Activated CD4-positive, alpha-beta T cell treated with anti-CD3 and anti-CD28 coated beads, Interleukin-2, amount 50 U/mL, for 1 hour (primary cell): ENCODE data around the gene POU2F1.
"Not testable (repeated sequence)": the region's sequence is repeated elsewhere in the genome, so short reads cannot be mapped to it uniquely, and the experiment has no call there.

Experiments used
- DNase-seq: peaks from one replicate; pipeline ENCODE4 v3.0.0-alpha.2; 2020

Gene POU2F1

DNA sequence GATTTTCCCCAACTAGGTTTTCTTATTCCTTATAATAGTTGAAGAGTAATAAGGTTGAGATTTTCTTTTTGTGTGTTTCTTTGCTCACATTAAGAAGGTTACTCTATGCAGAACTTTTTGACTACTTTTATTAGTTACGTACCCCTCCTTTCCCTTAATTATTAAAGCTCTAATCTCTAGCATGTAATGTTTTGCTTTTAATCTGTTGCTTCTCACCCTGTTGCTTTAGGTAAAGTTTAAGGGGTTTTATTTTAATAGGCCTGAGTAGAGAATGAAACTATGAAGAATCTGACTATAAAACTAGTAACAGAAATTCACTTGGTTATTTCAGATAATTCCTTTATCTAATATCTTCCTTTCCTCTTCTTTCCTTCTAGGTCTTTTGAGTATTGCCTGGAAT lies 53.4 kb downstream of the POU2F1 start:
- DNase-seq = no peak

DNA sequence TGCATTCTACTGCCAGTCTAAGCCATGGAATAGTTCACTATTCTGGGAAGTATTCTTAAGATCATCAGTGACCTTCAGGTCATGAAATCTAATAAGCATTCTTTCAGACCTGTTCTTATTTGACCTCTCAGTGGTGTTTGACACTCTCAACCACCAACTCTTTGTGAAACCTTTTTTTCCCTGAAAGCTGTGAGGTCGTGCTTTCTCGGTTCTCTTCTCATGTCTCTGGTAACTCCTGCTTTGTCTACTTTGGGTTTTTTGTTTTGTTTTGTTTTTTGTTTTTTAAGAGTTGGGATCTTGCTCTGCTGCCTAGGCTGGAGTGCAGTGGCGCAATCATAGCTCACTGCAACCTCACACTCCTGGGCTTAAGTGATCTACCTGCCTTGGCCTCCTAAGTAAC lies 56.3 kb downstream of the POU2F1 start:
- DNase-seq = no peak

DNA sequence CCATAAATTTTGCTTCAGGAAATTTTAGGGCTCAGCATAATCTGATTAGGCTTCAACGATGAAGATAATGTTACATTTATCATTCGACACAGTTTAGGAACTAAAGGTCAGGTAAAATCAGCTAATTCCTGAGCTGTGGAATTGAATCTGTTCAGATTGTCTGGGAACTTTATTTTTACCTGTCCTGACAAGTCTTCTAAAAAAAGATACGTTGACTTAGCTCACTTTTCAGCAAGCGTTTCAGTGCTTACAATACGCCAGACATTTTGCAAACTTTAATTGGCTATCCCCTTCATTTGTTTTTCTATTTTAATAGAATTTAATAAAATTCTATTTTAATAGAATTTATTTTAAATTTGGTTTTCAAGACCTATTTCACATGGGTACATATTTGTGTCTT lies 57.8 kb downstream of the POU2F1 start:
- no peak for DNase-seq

- no peak for DNase-seq
Observed at GRCh38 chr1:167280912-167281311, 60.2 kb downstream of the POU2F1 start.

GRCh38 chr1:167288390-167289074 lies 67.8 kb downstream of the POU2F1 start:
- DNase-seq = no peak

GRCh38 chr1:167289075-167289442 lies 68.4 kb downstream of the POU2F1 start:
- no peak for DNase-seq

DNA sequence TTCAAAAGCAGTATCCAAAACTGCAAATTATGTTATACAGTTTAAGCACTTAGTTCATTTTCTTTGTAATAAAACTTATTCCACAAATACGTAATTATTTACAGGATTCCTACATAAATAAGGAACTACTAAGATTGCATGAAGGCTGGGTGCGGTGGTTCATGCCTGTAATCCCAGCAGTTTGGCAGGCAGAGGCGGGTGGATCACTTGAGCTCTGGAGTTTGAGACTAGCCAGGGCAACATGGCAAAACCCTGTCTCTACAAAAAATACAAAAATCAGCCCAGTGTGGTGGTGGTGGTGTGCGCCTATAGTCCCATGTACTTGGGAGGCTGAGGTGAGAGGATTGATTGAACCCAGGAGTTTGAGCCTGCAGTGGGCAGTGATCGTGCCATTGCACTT lies 69.3 kb downstream of the POU2F1 start:
- no peak for DNase-seq

GRCh38 chr1:167291539-167292185 lies 71.0 kb downstream of the POU2F1 start:
- DNase-seq = no peak

- DNase-seq = no peak
Observed at GRCh38 chr1:167292216-167292615, 71.5 kb downstream of the POU2F1 start.

DNA sequence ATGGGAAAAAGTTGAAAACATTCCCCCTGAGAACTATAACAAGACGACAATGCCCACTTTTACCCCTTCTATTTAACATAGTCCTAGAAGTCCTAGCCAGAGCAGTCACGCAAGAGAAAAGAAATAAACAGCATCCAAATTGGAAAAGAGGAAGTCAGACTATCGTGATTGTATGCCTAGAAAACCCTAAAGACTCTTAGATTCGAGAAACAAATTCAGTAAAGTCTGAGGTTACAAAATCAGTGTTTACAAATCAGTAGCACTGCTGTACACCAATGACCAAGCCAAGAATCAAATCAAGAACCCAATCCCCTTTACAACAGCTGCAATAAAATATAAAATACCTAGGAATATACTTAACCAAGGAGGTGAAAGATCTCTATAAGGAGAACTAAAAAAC lies 72.4 kb downstream of the POU2F1 start:
- no peak for DNase-seq

DNA sequence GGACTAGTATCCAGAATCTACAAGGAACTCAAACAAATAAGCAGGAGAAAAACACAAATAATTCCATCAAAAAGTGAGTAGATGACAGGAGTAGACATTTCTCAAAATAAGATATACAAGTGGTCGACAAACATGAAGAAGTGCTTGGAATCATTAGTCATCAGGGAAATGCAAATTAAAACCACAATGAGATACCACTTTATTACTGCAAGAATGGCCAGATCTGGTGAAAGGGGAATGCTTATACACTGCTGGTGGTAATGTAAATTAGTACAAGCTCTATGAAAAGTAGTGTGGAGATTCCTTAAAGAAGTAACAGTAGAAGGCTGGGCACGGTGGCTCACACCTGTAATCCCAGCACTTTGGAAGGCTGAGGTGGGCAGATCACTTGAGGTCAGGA lies 73.8 kb downstream of the POU2F1 start:
- no peak for DNase-seq

GRCh38 chr1:167297222-167298214 lies 76.8 kb downstream of the POU2F1 start:
- no peak for DNase-seq

- no peak for DNase-seq
Observed at GRCh38 chr1:167298325-167298724, 77.6 kb downstream of the POU2F1 start.

GRCh38 chr1:167301355-167301754 lies 80.7 kb downstream of the POU2F1 start:
- no peak for DNase-seq

GRCh38 chr1:167304165-167304564 lies 83.5 kb downstream of the POU2F1 start:
- DNase-seq = no peak

- no peak for DNase-seq
Observed at GRCh38 chr1:167305059-167305705, 84.5 kb downstream of the POU2F1 start.

DNA sequence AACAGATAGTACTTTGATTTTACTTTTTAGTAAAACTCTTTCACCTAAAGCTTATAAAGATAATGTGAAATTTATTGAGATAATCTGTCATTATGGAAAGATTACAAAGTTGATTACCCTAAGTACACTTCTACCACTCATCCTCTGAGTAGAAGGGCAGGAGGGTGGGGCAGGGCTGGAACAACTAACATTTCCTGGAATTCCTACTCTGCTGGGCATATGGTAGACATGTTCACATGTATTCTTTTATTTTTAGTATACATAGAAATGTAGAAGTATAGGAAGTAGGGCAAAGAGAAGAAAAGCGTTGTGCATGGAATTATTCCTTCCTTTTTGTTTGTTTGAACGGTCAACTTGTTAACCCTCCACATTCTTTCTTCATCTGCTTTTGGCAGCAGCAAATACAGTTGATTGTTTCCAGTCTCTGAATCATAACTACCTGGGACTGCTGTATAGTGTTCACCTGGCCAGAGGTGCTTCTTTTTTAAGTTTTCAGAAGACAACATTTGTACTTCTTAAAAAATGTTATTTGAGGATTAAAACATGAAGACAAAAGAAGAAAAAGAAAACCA lies 85.1 kb downstream of the POU2F1 start:
- no peak for DNase-seq

DNA sequence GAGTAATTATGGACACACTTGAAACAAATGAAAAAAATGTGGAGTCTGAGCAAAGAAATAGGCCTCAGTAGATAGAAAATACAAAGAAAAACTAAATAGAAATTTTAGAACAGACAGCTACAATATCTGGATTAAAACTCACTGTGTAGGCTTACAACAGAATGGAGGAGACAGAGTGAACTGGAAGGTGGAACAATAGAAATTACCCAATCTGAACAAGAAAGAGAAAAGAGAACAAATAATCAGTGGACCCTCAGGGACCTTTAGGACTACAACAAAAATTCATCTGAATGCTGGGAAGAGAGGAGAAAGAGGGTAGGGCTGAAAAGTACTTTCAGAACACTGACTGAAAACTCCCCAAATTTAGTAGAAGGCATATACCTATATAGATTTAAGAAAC lies 90.0 kb downstream of the POU2F1 start:
- no peak for DNase-seq

DNA sequence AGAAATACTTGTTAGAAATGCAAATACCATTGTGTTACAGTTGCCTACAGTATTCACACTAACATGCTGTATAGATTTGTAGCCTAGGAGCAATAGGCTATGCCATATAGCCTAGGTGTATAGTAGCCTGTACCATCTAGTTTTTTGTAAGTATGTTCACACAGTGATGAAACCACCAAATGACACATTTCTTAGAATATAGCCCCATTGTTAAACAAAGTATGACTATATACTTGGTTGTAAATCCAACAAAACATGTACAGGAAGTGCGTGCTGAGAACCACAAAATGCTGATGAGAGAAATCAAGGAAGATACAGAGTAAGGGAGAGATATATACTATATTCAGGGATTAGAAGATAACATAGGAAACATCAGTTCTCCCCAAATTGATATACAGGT lies 92.2 kb downstream of the POU2F1 start:
- DNase-seq = no peak

GRCh38 chr1:167314671-167315070 lies 94.0 kb downstream of the POU2F1 start:
- DNase-seq = no peak

GRCh38 chr1:167317463-167317862 lies 96.8 kb downstream of the POU2F1 start:
- no peak for DNase-seq

- DNase-seq = not testable (repeated sequence)
Observed at GRCh38 chr1:167319206-167319605, 98.5 kb downstream of the POU2F1 start.

DNA sequence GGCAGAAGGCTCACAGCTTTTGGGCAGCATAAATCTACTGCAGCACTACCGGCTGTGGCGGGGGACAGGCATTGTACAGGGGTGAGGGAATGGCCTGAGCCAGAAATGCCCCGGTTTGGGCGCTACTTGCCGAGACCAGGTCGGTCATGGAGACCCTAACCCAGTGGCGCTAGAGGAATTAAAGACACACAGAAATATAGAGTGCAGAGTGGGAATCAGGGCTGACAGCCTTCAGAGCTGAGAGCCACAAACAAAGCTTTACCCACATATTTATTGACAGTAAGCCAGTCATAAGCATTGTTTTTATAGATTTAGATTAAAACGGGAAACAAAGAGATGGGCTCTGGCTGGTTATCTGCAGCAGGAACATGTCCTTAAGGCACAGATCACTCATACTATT lies 101.8 kb downstream of the POU2F1 start:
- no peak for DNase-seq
